GM23338 (cell line): ENCODE data around the gene CACHD1. TPM values are rescaled to one million over a fixed set of nuclear protein-coding genes. Genes with fewer than 3 reads are reported as not detected.

Experiments used
- ATAC-seq: fragments of 200-7000 bp; cut with Tn5 transposase; 3 replicates; pipeline ENCODE4 v1.9.1; 2020
- DNase-seq: peaks from one replicate; pipeline ENCODE4 v3.0.0-alpha.2; 2015; ENCODE audit warnings: low spot score
- H2AFZ ChIP-seq: fragments of 200-600 bp; sonication (generic); 2 replicates; pipeline ENCODE4 v1.8.0; 2016; ENCODE audit warnings: antibody characterized with exemption, mild to moderate bottlenecking, moderate library complexity
- H3F3A ChIP-seq: fragments of 200-600 bp; sonication (generic); replicated peaks from 2 replicates; pipeline ENCODE4 v1.8.0; 2017; ENCODE audit warnings: antibody characterized with exemption, mixed run types, low read depth
- H3K27ac ChIP-seq: fragments of 200-600 bp; sonication (generic); 2 replicates; pipeline ENCODE4 v1.6.1; 2016; ENCODE audit warnings: low read depth
- H3K27me3 ChIP-seq: fragments of 200-600 bp; sonication (generic); 2 replicates; pipeline ENCODE4 v1.8.0; 2016; ENCODE audit warnings: mild to moderate bottlenecking, mixed run types, moderate library complexity; ENCODE audit not compliant: insufficient read depth
- H3K36me3 ChIP-seq: fragments of 200-600 bp; sonication (generic); 2 replicates; pipeline ENCODE4 v1.8.0; 2016; ENCODE audit warnings: mild to moderate bottlenecking; ENCODE audit not compliant: insufficient read depth
- H3K4me1 ChIP-seq: fragments of 200-600 bp; sonication (generic); 2 replicates; pipeline ENCODE4 v1.8.0; 2016; ENCODE audit warnings: mild to moderate bottlenecking, moderate library complexity; ENCODE audit not compliant: insufficient read depth
- H3K4me2 ChIP-seq: fragments of 200-600 bp; sonication (generic); 2 replicates; pipeline ENCODE4 v1.7.1; 2017; ENCODE audit warnings: mixed run types
- H3K4me3 ChIP-seq: fragments of 200-600 bp; sonication (generic); 2 replicates; pipeline ENCODE4 v1.6.1; 2016; ENCODE audit warnings: mixed run types
- H3K79me2 ChIP-seq: fragments of 200-600 bp; sonication (generic); replicated peaks from 2 replicates; pipeline ENCODE4 v1.8.0; 2017; ENCODE audit warnings: mild to moderate bottlenecking; ENCODE audit not compliant: insufficient read depth
- H3K9me2 ChIP-seq: fragments of 200-600 bp; sonication (generic); 2 replicates; pipeline ENCODE4 v1.8.0; 2017; ENCODE audit not compliant: insufficient read depth
- H4K20me1 ChIP-seq: fragments of 200-600 bp; sonication (generic); replicated peaks from 2 replicates; pipeline ENCODE4 v1.8.0; 2017; ENCODE audit warnings: mild to moderate bottlenecking; ENCODE audit not compliant: insufficient read depth
- H3K27ac Mint-ChIP-seq: 2 replicates; pipeline ENCODE4 v1.8.0; 2020; ENCODE audit warnings: inconsistent platforms, mild to moderate bottlenecking, moderate library complexity, mixed read lengths
- H3K27me3 Mint-ChIP-seq: 3 replicates; pipeline ENCODE4 v1.8.0; 2022; ENCODE audit warnings: low read depth, mild to moderate bottlenecking, moderate library complexity, mixed read lengths, inconsistent platforms; ENCODE audit not compliant: insufficient read depth, poor library complexity
- H3K36me3 Mint-ChIP-seq: 3 replicates; pipeline ENCODE4 v1.8.0; 2021; ENCODE audit warnings: low read depth, mild to moderate bottlenecking, inconsistent platforms, moderate library complexity, mixed read lengths
- H3K4me1 Mint-ChIP-seq: 3 replicates; pipeline ENCODE4 v1.8.0; 2020; ENCODE audit warnings: mild to moderate bottlenecking, inconsistent platforms, mixed read lengths
- H3K4me3 Mint-ChIP-seq: 3 replicates; pipeline ENCODE4 v1.8.0; 2021; ENCODE audit warnings: moderate library complexity, mild to moderate bottlenecking, inconsistent platforms, mixed read lengths
- H3K9me3 Mint-ChIP-seq: 3 replicates; pipeline ENCODE4 v1.8.0; 2020; ENCODE audit warnings: moderate library complexity, mild to moderate bottlenecking, inconsistent platforms, mixed read lengths
- CREB1 ChIP-seq: fragments of 250-450 bp; sonication (Bioruptor Pico); IDR thresholded peaks from 2 replicates; pipeline ENCODE4 v1.5.0; 2020; ENCODE audit warnings: low read depth, mild to moderate bottlenecking, moderate library complexity
- EZH2 ChIP-seq: fragments of 200-600 bp; sonication (generic); IDR thresholded peaks from one replicate; pipeline ENCODE4 v1.8.0; 2017; ENCODE audit warnings: antibody characterized with exemption, mild to moderate bottlenecking, low read depth; ENCODE audit not compliant: unreplicated experiment
- EZH2phosphoT487 ChIP-seq: fragments of 200-600 bp; sonication (generic); IDR thresholded peaks from one replicate; pipeline ENCODE4 v1.8.1; 2018; ENCODE audit warnings: antibody characterized with exemption; ENCODE audit not compliant: unreplicated experiment
- JUNB ChIP-seq: IDR thresholded peaks from one replicate; pipeline ENCODE4 v1.6.1; 2016; ENCODE audit warnings: antibody characterized with exemption; ENCODE audit not compliant: unreplicated experiment
- NANOG ChIP-seq: IDR thresholded peaks from 2 replicates; pipeline ENCODE4 v1.6.1; 2016; ENCODE audit warnings: antibody characterized with exemption, borderline replicate concordance
- POLR2AphosphoS5 ChIP-seq: IDR thresholded peaks from 2 replicates; pipeline ENCODE4 v1.6.1; 2016; ENCODE audit warnings: antibody characterized with exemption, low read depth
- REST ChIP-seq: IDR thresholded peaks from one replicate; pipeline ENCODE4 v1.6.1; 2018; ENCODE audit warnings: antibody characterized with exemption; ENCODE audit not compliant: unreplicated experiment
- STAT1 ChIP-seq: IDR thresholded peaks from one replicate; pipeline ENCODE4 v1.6.1; 2016; ENCODE audit warnings: antibody characterized with exemption; ENCODE audit not compliant: unreplicated experiment
- ZNF114 ChIP-seq: fragments of 250-450 bp; sonication (Bioruptor Pico); IDR thresholded peaks from 2 replicates; pipeline ENCODE4 v1.5.0; 2020; ENCODE audit warnings: mild to moderate bottlenecking, moderate library complexity
- ZNF331 ChIP-seq: fragments of 250-450 bp; sonication (Bioruptor Pico); IDR thresholded peaks from 2 replicates; pipeline ENCODE4 v1.5.0; 2020; ENCODE audit warnings: low read depth, mild to moderate bottlenecking, moderate library complexity
- ZNF462 ChIP-seq: fragments of 250-450 bp; sonication (Bioruptor Pico); IDR thresholded peaks from 2 replicates; pipeline ENCODE4 v1.5.0; 2020; ENCODE audit warnings: mild to moderate bottlenecking, moderate library complexity
- polyA plus RNA-seq: library from polyadenylated mRNA; unstranded; fragments of >200 nt; fragmentation: Nextera tagmentation; extraction: Ambion mirVana; gene quantifications from 2 replicates; pipeline ENCODE4 v1.2.1, GENCODE V29; 2016
- total RNA-seq: library from RNA; depleted of rRNA; stranded (reverse); fragments of >200 nt; shearing (Covaris generic); gene quantifications from 2 replicates; pipeline ENCODE4 v1.2.3, GENCODE V29; 2014
- TF ChIP-seq, protein P1 (sequence below): IDR thresholded peaks from 2 replicates; pipeline ENCODE4 v1.6.1; 2016; ENCODE audit warnings: antibody characterized with exemption
- TF ChIP-seq, protein P2 (sequence below), 2 experiments: fragments of 200-600 bp in 1 of 2; sonication (generic) in 1 of 2; conservative IDR thresholded peaks; 2 replicates each; pipeline versions ENCODE4 v1.5.1 to v1.6.1; 2016 to 2017; ENCODE audit warnings: antibody characterized with exemption in 2 of 2, low read depth in 2 of 2, mild to moderate bottlenecking in 2 of 2, moderate library complexity in 1 of 2

Gene CACHD1
- total and polyA plus RNA-seq, 2 experiments from 2014 or later, result 12.6 to 43.7 TPM

- Histone ChIP-seq H3K36me3 (no peaks in the 10 kb centered on the region), H2AFZ (no peak overlapping the region), H3K27me3 (no peaks in the 10 kb centered on the region), H3F3A (no peaks in the 10 kb centered on the region), H3K4me2 (peak overlapping the region; percentile 39; the same call in 1 of the 2 replicates), H3K79me2 (peaks cover 100% of the 10 kb centered on the region), H3K27ac (no peak overlapping the region), H3K9me2 (no peaks in the 10 kb centered on the region), H4K20me1 (peaks cover 24% of the 10 kb centered on the region), H3K4me1 (peaks cover 76% of the 10 kb centered on the region), H3K4me3 (no peak overlapping the region)
- Mint-ChIP-seq H3K9me3 (no peaks in the 10 kb centered on the region), H3K27ac (no peak overlapping the region), H3K27me3 (peaks cover 4% of the 10 kb centered on the region), H3K36me3 (no peaks in the 10 kb centered on the region; the same call in 2 of the 3 replicates), H3K4me3 (no peak overlapping the region), H3K4me1 (peaks cover 69% of the 10 kb centered on the region)
- no peak for TF ChIP-seq ZNF462 (CRISPR knock-in tag)
- no peak for TF ChIP-seq ZNF114
- no peak for TF ChIP-seq EZH2phosphoT487
- TF ChIP-seq REST, result no peak
- no peak for TF ChIP-seq CREB1 (CRISPR knock-in tag)
- TF ChIP-seq NANOG, result no peak
- no peak for TF ChIP-seq POLR2AphosphoS5
- no peak for TF ChIP-seq STAT1
- TF ChIP-seq ZNF331 (CRISPR knock-in tag), result no peak
- no peak for TF ChIP-seq JUNB
- TF ChIP-seq EZH2, result no peak
- TF ChIP-seq, protein P1, sequence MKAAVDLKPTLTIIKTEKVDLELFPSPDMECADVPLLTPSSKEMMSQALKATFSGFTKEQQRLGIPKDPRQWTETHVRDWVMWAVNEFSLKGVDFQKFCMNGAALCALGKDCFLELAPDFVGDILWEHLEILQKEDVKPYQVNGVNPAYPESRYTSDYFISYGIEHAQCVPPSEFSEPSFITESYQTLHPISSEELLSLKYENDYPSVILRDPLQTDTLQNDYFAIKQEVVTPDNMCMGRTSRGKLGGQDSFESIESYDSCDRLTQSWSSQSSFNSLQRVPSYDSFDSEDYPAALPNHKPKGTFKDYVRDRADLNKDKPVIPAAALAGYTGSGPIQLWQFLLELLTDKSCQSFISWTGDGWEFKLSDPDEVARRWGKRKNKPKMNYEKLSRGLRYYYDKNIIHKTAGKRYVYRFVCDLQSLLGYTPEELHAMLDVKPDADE, result no peak
- TF ChIP-seq, protein P2, sequence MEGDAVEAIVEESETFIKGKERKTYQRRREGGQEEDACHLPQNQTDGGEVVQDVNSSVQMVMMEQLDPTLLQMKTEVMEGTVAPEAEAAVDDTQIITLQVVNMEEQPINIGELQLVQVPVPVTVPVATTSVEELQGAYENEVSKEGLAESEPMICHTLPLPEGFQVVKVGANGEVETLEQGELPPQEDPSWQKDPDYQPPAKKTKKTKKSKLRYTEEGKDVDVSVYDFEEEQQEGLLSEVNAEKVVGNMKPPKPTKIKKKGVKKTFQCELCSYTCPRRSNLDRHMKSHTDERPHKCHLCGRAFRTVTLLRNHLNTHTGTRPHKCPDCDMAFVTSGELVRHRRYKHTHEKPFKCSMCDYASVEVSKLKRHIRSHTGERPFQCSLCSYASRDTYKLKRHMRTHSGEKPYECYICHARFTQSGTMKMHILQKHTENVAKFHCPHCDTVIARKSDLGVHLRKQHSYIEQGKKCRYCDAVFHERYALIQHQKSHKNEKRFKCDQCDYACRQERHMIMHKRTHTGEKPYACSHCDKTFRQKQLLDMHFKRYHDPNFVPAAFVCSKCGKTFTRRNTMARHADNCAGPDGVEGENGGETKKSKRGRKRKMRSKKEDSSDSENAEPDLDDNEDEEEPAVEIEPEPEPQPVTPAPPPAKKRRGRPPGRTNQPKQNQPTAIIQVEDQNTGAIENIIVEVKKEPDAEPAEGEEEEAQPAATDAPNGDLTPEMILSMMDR (conservative IDR thresholded peaks at IDR 0.05; ENCODE audit: low read depth in 2 of 2), result no peak
- ATAC-seq (no peak), DNase-seq (no peak)
Measured at GRCh38 chr1:64486193-64486592, 16.3 kb downstream of the CACHD1 start.
